Stimulated activated CD8-positive, alpha-beta memory T cell treated with anti-CD3 and anti-CD28 coated beads, Interleukin-12 subunit alpha, Interleukin-12 subunit beta, amount 100 ng/mL, for 4 hours (primary cell): ENCODE data around the gene BTG1.

Experiments used
- DNase-seq: peaks from one replicate; pipeline ENCODE4 v3.0.0-alpha.2; 2020; ENCODE audit warnings: low read depth

The BTG1 gene

GRCh38 chr12:92145731-92146496 lies at the start of gene BTG1:
TSS of gene BTG1 (minus strand) at chr12:92145846. CDS start at chr12:92145535, 311 bp downstream.
- peak; percentile 96 for DNase-seq

DNA sequence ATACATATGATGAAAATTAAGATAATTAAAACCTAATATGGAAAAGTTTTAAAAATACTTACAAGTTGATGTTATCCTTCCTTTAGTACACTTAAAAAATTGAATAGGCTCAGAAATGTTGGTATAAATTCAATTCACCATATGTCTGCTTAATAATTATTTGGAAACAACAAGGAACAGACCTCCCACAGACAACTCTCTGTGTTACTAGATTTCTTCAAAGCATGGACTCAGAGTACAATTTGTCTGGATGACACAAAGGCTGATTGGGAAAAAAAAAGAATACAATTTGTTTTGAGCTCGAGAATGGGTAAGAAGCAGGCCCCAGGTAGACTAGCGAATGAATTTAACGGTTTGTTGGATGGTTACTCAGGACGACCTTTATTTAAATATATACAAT lies 48.9 kb upstream of the BTG1 start:
- DNase-seq: no peak

DNA sequence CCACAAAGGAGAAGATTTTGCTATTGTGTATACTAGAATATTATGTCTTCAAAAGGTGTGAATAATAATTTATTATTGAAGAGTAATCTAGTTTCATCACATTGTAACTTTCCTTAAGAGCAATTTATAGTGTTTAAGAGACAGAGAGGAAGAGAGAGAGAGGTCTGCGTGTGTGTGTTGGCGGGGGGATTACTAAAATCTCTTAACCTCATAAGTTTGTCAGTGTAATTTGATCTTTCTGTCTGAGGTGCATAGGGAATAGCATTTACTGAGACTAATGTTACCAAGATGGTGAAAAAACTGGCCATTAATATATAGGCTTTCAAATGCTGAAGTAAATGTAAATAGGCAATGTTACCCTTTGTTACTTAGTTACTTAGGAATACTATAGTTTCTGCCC lies 48.2 kb upstream of the BTG1 start:
- no peak for DNase-seq

- DNase-seq: no peak
Measured at GRCh38 chr12:92193063-92193462, 47.4 kb upstream of the BTG1 start.

DNA sequence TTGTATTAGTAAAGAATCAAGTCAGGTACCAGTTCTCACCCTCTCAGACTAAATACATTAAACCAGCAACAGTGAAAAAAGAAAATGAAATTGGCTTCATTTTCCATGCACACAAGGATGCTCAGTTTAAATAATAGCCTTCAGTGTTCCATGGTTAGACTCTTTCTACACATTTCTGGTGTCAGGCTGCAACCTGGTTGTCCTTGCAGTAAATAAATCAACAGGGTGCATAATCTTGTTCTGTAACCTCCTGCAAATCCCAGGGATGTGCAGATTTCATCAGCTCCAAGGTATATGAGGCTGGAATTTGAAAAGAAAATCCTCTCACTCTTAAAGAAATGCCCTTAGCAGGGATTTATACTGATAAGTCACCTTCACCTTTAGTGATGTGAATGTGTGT lies 46.7 kb upstream of the BTG1 start:
- no peak for DNase-seq

- no peak for DNase-seq
Measured at GRCh38 chr12:92191061-92191460, 45.4 kb upstream of the BTG1 start.

- DNase-seq: no peak
Measured at GRCh38 chr12:92188517-92189188, 43.0 kb upstream of the BTG1 start.

DNA sequence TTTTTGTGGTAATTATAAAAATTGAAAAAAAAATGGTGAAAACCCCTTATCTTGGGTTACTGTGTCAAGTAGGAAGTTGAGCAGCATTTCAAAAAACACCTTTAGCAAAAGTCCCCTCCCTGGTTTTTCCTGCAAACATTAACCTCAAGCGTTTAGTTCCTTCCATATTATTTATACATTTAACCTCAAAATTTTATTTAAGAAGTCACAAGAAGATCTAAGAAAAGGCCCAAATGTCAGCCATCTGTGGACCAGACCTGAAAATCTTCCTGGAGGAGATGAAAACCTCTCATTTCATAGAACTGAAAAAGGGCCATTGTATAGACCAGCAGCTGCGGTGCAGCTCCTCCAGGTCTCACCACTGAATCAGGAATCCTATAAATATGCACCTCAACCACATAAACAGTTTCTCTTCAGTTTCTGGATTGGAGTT lies 40.4 kb upstream of the BTG1 start:
- DNase-seq: no peak

DNA sequence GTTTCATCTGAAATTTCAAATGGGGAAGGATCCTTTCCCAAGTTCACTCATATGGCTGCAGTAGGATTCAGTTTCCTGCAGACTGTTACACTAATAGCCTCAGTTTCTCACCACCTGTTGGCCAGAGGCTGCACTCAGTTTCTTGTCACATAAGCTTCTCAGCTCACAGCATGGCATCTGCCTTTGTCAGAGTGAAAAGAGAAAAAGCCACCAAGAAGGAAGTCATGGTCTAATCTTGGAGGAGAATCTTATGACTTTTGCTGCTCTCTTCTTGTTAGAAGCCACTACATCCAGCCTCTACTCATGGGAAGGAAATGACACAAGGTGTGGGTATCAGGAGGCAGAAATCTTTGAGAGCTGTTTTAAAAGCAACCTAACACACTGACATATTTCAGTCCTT lies 39.4 kb upstream of the BTG1 start:
- DNase-seq: no peak

DNA sequence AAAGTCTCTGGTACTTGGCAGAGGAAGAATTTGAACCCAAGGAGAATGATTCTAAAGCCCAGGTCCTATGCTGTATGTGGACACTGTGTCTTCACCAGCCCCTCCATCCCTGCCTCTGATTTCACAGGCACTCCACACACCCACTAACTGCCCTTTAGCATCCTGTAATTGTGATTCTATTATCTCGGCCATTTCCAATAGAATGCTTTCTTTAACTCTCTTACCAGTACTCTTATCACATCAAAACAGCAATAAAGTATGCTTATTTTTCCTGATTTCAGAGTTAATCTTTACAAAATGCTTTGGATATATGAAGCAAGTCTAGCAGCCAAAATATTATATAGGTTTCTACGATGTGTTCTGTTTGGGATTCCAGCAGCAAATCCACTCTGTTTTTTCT lies 37.9 kb upstream of the BTG1 start:
- no peak for DNase-seq

DNA sequence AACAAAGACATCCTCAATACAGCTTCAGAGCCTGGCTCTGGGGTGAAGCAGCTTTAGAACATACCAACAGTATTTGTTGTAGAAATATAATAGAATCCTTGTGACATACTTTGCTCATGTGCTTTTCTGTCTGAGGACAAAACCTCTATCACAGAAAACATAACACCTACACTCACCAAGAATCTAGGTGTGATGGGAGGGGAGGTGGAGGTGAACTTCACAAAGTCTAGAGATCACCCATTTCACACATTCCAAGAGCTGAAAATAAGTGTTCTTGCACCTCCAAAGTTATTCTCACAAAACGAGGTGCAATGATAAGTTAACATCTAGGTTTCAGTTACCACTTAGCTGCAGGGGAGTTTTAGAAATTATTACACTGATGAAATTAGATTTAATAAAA lies 32.7 kb upstream of the BTG1 start:
- DNase-seq: no peak

- no peak for DNase-seq
Measured at GRCh38 chr12:92176646-92177045, 31.0 kb upstream of the BTG1 start.

GRCh38 chr12:92175961-92176360 lies 30.3 kb upstream of the BTG1 start:
- no peak for DNase-seq

DNA sequence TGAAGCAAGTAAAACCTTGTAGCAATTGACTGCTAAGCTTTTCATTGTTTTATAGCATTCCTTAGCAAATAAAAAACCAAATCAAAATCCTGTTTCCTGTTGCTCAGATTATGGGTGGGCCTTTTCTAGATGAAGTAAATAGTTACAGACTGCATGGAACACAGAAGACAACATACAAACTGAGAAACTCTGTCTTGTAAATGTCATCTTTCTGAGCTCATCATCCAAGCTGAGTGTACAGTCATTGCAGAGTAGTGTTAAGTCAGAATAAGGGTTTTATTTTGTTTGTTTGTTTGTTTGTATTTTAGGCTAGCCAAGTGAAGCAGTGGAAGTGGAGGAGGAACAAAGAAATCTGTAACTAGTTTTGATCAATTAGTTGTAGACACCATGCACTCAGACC lies 24.4 kb upstream of the BTG1 start:
- no peak for DNase-seq

DNA sequence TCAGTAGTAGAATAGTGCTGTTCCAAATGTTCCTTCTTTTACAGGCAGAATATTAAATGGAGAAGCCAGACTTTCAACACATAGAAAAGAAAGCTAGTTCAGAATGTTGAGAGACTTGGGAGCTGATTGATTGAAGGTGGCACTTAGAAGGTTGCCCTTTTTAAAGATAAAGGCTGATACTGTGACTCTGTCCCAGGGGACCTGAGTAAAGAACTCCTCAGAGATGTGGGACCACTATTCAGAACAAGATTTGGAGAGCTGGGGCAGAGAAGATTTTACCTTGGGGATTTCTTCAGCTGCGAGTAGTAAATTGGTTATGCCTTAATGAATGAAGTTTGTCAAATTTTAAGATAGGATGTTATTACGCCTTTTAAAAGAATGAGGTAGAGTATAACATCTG lies 21.4 kb upstream of the BTG1 start:
- DNase-seq: no peak

DNA sequence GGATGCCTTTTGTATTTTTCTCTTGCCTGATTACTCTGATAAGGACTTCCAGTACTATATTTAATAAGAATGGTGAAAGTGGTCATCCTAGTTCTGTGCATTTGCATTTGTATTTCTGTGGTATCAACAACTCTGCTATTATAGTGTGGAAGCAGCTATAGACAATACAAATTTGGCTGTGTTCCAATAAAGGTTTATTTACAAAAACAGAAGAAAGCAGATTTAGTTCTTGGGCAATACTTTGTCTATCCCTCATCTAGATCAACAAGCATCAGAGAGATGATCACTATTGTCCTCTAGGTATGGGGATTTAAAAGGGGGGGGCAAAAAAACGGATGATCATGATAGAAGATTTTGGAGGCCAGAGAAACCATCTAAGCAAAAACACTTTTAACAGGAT lies 19.1 kb upstream of the BTG1 start:
- no peak for DNase-seq

- DNase-seq: no peak
Measured at GRCh38 chr12:92162079-92162478, 16.4 kb upstream of the BTG1 start.

- DNase-seq: no peak
Measured at GRCh38 chr12:92158796-92159439, 13.3 kb upstream of the BTG1 start.

- no peak for DNase-seq
Measured at GRCh38 chr12:92156704-92157395, 11.2 kb upstream of the BTG1 start.

DNA sequence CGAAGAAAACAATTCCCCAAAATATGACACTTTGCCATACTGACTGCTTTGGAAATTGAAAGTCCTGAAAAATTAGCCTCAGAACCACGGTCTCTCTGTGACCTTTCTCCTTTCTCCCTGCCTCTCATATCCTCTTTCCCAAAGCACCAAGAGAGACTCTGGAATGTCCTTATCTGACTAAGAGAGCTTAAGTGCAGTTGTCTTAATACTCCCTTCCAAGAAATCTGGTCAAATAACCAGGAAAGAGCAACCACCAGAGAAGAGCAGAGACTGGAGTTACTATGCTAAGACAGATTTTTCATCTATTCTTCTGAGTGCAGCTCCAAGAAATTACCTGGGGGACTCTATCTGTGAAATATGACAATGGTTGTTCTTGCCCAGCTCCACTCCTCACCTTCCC lies 10.5 kb upstream of the BTG1 start:
- no peak for DNase-seq

GRCh38 chr12:92155733-92156132 lies 10.1 kb upstream of the BTG1 start:
- DNase-seq: no peak

GRCh38 chr12:92151916-92152315 lies 6.3 kb upstream of the BTG1 start:
- no peak for DNase-seq

DNA sequence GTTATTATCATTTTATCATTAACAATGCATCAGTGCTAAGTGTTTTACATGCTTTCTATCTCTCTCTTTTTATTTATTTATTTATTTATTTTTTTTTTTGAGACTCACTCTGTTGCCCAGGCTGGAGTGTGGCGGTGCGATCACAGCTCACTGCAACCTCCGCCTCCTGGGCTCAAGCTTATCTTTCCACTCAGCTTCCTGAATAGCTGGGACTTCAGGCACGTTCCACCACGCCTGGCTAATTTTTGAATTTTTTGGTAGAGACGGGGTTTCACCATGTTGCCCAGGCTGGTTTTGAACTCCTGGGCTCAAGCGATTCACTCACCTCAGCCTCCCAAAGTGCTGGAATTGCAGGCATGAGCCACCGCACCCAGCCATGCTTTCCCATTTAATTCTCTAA lies 3.9 kb upstream of the BTG1 start:
- no peak for DNase-seq
